ENCODE measurements around the gene NDUFA6. TPM values are rescaled to one million over a fixed set of nuclear protein-coding genes. Genes with fewer than 3 reads are reported as not detected.
A peak's percentile ranks its signal among the peaks of the same experiment; 100 is the strongest.

The NDUFA6 gene
- total and polyA plus RNA-seq, 10 of the 15 experiments (the other 5 are each of a cell fraction or from before 2014, with no cell fraction given): 85.9 to 511 (median 128) TPM

DNA sequence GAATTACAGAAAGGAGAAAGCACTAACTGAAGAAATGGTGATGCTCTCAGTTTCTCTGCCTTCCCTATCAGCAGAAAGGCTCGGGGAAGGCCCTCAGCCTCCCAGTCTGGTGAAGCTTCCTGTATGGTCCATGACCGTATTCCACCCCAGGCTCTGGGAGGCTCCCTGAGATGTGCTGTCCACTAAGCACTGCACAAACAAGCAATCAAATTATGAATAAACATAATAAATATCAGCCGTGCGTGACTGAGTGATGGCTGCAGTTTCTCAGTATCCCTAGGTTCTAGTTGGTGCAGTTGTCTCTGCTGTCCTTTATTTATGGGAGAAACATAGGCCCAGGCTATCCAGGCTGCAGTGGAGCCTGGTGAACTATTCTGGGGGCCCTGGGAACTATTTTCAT, 7.5 kb downstream of the NDUFA6 start (continued):
- TF ChIP-seq, protein P1, sequence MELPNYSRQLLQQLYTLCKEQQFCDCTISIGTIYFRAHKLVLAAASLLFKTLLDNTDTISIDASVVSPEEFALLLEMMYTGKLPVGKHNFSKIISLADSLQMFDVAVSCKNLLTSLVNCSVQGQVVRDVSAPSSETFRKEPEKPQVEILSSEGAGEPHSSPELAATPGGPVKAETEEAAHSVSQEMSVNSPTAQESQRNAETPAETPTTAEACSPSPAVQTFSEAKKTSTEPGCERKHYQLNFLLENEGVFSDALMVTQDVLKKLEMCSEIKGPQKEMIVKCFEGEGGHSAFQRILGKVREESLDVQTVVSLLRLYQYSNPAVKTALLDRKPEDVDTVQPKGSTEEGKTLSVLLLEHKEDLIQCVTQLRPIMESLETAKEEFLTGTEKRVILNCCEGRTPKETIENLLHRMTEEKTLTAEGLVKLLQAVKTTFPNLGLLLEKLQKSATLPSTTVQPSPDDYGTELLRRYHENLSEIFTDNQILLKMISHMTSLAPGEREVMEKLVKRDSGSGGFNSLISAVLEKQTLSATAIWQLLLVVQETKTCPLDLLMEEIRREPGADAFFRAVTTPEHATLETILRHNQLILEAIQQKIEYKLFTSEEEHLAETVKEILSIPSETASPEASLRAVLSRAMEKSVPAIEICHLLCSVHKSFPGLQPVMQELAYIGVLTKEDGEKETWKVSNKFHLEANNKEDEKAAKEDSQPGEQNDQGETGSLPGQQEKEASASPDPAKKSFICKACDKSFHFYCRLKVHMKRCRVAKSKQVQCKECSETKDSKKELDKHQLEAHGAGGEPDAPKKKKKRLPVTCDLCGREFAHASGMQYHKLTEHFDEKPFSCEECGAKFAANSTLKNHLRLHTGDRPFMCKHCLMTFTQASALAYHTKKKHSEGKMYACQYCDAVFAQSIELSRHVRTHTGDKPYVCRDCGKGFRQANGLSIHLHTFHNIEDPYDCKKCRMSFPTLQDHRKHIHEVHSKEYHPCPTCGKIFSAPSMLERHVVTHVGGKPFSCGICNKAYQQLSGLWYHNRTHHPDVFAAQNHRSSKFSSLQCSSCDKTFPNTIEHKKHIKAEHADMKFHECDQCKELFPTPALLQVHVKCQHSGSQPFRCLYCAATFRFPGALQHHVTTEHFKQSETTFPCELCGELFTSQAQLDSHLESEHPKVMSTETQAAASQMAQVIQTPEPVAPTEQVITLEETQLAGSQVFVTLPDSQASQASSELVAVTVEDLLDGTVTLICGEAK (IDR thresholded peaks at IDR 0.05; ENCODE audit: borderline replicate concordance): no peak

DNA sequence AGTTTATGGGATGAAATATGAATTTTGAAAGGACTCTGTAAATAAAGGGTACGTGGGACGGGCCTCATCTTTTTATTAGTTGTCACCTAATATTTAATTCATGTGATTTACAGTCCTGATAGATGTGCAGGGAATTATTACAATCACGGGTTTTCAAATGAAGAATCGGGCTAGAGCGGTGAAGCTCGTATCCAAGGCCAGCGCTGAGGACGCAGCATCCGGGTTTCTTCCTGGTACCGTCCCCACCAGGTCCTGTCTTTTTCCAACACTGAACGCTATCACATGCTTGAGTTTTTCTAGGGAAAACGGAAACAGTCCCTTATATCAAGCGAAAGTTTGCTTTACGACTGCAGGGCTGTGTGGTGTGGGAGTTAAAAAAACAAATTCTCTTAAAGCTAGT, 10.3 kb downstream of the NDUFA6 start:
- CTCF ChIA-PET: interaction anchor here (0.7 to 2.1 kb wide), 8 partner anchors 8 to 413 kb away, joined by 3 to 24 read pairs (median 4); partner anchors contain the start of genes NAGA and NDUFA6
- no peak for DNase-seq (ENCODE audit: low read depth, low spot score)
- no TSS peak for BruUV-seq (replicated peaks)

More for the DNA sequence above, 10.3 kb downstream of the NDUFA6 start:
- 1% methylated on average over 14 of the region's 14 CpGs for WGBS (ENCODE audit: insufficient coverage, insufficient replicate concordance, low lambda C conversion rate, missing lambda C conversion rate)
- in situ Hi-C loops (cut with MboI): no loop called here
- no peaks in the 10 kb centered on the region for H3K9me3 ChIP-seq (replicated peaks; ENCODE audit: control insufficient read depth, insufficient read depth, low read length)
- H4K20me1 ChIP-seq (ENCODE audit: control insufficient read depth, insufficient read depth): no peaks in the 10 kb centered on the region
- intact Hi-C loops (cut with micrococcal nuclease; ENCODE audit: unreplicated experiment): no loop called here
- ATAC-seq: no peak
- peaks cover 2 to 9% of the 10 kb centered on the region in 2 experiments for H3K36me3 ChIP-seq (ENCODE audit: control insufficient read depth in 2 of 2, insufficient read depth in 2 of 2, low read length in 1 of 2)
- H3K79me2 ChIP-seq (ENCODE audit: control insufficient read depth, insufficient read depth, low read length): peaks cover 22% of the 10 kb centered on the region
- peaks cover 9% of the 10 kb centered on the region for H3K4me1 ChIP-seq (ENCODE audit: control insufficient read depth, insufficient read depth, low read length)
- POLR2A ChIA-PET: interaction anchor here (0.6 to 3.9 kb wide), 10 partner anchors 10 to 360 kb away, joined by 3 to 47 read pairs (median 4); partner anchors contain the start of genes CCDC134, NAGA and NDUFA6
- peak overlapping the region; percentile 90 for H3K9ac ChIP-seq (ENCODE audit: control insufficient read depth, insufficient read depth, low read length)
- H3K4me3 ChIP-seq: peak overlapping the region; percentile 81
- TF ChIP-seq MXI1 (IDR thresholded peaks at IDR 0.05; ENCODE audit: low read depth, low read length) (0 out of 2 replicates have a peak, but pooled peaks have one; percentile 27), RBBP5 (conservative IDR thresholded peaks at IDR 0.05) (no peak), RUNX3 (IDR thresholded peaks at IDR 0.05; ENCODE audit: low read length) (no peak), RCOR1 (conservative IDR thresholded peaks at IDR 0.05; ENCODE audit: low read depth, low read length) (no peak), RB1 (IDR thresholded peaks at IDR 0.05; ENCODE audit: borderline replicate concordance) (no peak), EP300 (IDR thresholded peaks at IDR 0.05; ENCODE audit: borderline replicate concordance in 1 of 2, control insufficient read depth in 1 of 2, low read depth in 2 of 2, low read length in 2 of 2) (0 out of 4 replicates have a peak, but pooled peaks of 1 of the 2 experiments have one; percentile 16)
- TF ChIP-seq, protein P2, sequence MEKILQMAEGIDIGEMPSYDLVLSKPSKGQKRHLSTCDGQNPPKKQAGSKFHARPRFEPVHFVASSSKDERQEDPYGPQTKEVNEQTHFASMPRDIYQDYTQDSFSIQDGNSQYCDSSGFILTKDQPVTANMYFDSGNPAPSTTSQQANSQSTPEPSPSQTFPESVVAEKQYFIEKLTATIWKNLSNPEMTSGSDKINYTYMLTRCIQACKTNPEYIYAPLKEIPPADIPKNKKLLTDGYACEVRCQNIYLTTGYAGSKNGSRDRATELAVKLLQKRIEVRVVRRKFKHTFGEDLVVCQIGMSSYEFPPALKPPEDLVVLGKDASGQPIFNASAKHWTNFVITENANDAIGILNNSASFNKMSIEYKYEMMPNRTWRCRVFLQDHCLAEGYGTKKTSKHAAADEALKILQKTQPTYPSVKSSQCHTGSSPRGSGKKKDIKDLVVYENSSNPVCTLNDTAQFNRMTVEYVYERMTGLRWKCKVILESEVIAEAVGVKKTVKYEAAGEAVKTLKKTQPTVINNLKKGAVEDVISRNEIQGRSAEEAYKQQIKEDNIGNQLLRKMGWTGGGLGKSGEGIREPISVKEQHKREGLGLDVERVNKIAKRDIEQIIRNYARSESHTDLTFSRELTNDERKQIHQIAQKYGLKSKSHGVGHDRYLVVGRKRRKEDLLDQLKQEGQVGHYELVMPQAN (conservative IDR thresholded peaks at IDR 0.05): peak; percentile 26; the same call in 1 of the 2 replicates
- TF ChIP-seq, protein P3, sequence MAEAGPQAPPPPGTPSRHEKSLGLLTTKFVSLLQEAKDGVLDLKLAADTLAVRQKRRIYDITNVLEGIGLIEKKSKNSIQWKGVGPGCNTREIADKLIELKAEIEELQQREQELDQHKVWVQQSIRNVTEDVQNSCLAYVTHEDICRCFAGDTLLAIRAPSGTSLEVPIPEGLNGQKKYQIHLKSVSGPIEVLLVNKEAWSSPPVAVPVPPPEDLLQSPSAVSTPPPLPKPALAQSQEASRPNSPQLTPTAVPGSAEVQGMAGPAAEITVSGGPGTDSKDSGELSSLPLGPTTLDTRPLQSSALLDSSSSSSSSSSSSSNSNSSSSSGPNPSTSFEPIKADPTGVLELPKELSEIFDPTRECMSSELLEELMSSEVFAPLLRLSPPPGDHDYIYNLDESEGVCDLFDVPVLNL (IDR thresholded peaks at IDR 0.05; ENCODE audit: low read depth, low read length): no peak
- H3K27ac ChIP-seq (ENCODE audit: control insufficient read depth, insufficient read depth): peak overlapping the region; percentile 90
- FAIRE-seq: peak; percentile 49
- no peaks in the 10 kb centered on the region for H3K27me3 ChIP-seq (replicated peaks in 1 of 2; ENCODE audit: control insufficient read depth in 2 of 2, insufficient read depth in 2 of 2, low read length in 1 of 2)
- SMC1A ChIA-PET (ENCODE audit: uncharacterized antibody, unreplicated experiment): interaction anchor here (0.6 to 3.5 kb wide), 8 partner anchors 9 to 606 kb away, joined by 3 to 29 read pairs (median 3); partner anchors contain the start of genes NAGA and NDUFA6
- RAD21 ChIA-PET (ENCODE audit: unreplicated experiment): interaction anchor here (0.7 to 3.3 kb wide), 7 partner anchors 9 to 363 kb away, joined by 3 to 32 read pairs (median 4); partner anchors contain the start of gene NDUFA6
- H2AFZ ChIP-seq (ENCODE audit: control insufficient read depth, low read depth, low read length): peak overlapping the region; percentile 88
- peak overlapping the region; percentile 85 for H3K4me2 ChIP-seq (ENCODE audit: control insufficient read depth, insufficient read depth)

All from GM12878 (cell line).